Mammary microvascular endothelial cell (primary cell): Measurements from ENCODE around the gene MPC1. TPM values are rescaled to one million over a fixed set of nuclear protein-coding genes. Genes with fewer than 3 reads are reported as not detected.

Source experiments
- total RNA-seq: library from RNA; depleted of rRNA; stranded (reverse); fragments of >200 nt; gene quantifications from 2 replicates; pipeline ENCODE4 v1.2.3, GENCODE V29; 2015

Gene MPC1
- 33.5 and 35.8 TPM in 2 replicates for total RNA-seq

GRCh38 chr6:166382933-166383801 is at the start of gene MPC1:
MPC1 (minus strand) TSS chr6:166382940; CDS start chr6:166382876, 64 bp downstream.

GRCh38 chr6:166342349-166343149 is 40.2 kb downstream of the MPC1 start, which contains the start of gene SFT2D1:
SFT2D1 (minus strand) TSS chr6:166342545; CDS start chr6:166342481, 64 bp downstream.

Other genes with a start within 250 kb of the MPC1 start
- not detected in 2 replicates for gene TBXT, start 215.1 kb downstream of the MPC1 start, total RNA-seq
- gene PRR18, start 74.5 kb downstream of the MPC1 start, total RNA-seq = not detected in 2 replicates
- 24.4 and 42.2 TPM in 2 replicates for gene SFT2D1, start 40.4 kb downstream of the MPC1 start, total RNA-seq
- gene RAMACL, start 203.7 kb upstream of the MPC1 start, total RNA-seq = 0.20 TPM in 2 replicates
- gene RPS6KA2, start 244.3 kb upstream of the MPC1 start, total RNA-seq = 39.9 and 40.0 TPM in 2 replicates